ENCODE data around the gene C2CD4C.
"Not testable (repeated sequence)": the region's sequence is repeated elsewhere in the genome, so short reads cannot be mapped to it uniquely, and the experiment has no call there.

C2CD4C gene

DNA sequence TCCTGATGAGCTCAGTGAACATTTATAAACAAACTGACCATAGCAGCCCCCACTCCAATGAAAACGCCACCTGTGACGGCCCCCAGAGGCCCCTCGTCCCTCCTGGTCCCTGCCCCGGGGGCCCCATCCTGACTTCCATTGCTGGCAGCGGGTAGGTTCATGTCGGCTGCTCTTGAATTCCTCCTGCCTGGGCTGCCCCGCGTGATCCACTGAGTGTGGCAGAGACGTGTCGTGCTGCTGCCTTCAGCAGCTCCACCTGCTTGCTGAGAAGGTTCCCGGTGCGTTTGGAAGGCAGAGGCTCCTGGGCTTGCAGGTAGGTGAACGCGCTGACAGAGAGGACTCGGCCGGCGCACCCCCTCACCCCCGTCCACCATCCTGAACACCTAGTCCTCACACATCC, 11.6 kb downstream of the C2CD4C start:
- TF ChIP-seq, protein P1, sequence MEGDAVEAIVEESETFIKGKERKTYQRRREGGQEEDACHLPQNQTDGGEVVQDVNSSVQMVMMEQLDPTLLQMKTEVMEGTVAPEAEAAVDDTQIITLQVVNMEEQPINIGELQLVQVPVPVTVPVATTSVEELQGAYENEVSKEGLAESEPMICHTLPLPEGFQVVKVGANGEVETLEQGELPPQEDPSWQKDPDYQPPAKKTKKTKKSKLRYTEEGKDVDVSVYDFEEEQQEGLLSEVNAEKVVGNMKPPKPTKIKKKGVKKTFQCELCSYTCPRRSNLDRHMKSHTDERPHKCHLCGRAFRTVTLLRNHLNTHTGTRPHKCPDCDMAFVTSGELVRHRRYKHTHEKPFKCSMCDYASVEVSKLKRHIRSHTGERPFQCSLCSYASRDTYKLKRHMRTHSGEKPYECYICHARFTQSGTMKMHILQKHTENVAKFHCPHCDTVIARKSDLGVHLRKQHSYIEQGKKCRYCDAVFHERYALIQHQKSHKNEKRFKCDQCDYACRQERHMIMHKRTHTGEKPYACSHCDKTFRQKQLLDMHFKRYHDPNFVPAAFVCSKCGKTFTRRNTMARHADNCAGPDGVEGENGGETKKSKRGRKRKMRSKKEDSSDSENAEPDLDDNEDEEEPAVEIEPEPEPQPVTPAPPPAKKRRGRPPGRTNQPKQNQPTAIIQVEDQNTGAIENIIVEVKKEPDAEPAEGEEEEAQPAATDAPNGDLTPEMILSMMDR (IDR thresholded peaks at IDR 0.05; ENCODE audit: insufficient read depth, low read depth, low read length, missing control alignments), result no peak
- DNase-seq (ENCODE audit: low read depth), result no peak
- H3K4me3 ChIP-seq (ENCODE audit: low read length), result no peak overlapping the region

DNA sequence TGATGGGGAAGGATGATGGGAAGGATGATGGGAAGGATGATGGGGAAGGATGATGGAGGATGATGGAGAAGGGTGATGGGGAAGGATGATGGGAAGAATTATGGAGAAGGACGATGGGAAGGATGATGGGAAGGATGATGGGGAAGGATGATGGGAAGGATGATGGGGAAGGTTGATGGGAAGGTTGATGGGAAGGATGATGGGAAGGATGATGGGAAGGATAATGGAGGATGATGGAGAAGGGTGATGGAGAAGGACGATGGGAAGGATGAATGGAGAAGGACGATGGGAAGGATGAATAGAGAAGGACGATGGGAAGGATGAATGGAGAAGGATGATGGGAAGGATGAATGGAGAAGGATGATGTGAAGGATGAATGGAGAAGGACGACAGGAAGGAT, 13.5 kb downstream of the C2CD4C start:
- no peak for DNase-seq (ENCODE audit: low read depth)
- TF ChIP-seq, protein P1 (IDR thresholded peaks at IDR 0.05; ENCODE audit: insufficient read depth, low read depth, low read length, missing control alignments), result no peak
- no peak overlapping the region for H3K4me3 ChIP-seq (ENCODE audit: low read length)

DNA sequence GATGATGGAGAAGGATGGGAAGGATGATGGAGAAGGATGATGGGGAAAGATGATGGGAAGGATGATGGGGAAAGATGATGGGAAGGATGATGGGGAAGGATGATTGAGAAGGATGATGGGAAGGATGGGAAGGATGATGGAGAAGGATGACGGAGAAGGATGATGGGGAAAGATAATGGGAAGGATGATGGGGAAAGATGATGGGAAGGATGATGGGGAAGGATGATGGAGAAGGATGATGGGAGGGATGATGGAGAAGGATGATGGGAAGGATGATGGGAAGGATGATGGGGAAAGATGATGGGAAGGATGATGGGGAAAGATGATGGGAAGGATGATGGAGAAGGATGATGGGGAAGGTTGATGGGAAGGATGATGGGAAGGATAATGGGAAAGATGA, 14.1 kb downstream of the C2CD4C start:
- not testable (repeated sequence) for DNase-seq (ENCODE audit: low read depth); H3K4me3 ChIP-seq (ENCODE audit: low read length)

DNA sequence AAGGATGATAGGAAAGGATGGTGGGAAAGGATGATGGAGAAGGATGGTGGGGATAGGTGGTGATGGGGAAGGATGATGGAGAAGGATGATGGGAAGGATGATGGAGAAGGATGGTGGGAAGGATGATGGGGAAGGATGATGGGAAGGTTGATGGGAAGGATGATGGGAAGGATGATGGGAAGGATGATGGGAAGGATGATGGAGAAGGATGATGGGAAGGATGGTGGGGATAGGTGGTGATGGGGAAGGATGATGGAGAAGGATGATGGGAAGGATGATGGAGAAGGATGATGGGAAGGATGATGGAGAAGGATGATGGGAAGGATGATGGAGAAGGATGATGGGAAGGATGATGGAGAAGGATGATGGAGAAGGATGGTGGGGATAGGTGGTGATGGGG, 15.4 kb downstream of the C2CD4C start:
- not testable (repeated sequence) for DNase-seq (ENCODE audit: low read depth); H3K4me3 ChIP-seq (ENCODE audit: low read length)

DNA sequence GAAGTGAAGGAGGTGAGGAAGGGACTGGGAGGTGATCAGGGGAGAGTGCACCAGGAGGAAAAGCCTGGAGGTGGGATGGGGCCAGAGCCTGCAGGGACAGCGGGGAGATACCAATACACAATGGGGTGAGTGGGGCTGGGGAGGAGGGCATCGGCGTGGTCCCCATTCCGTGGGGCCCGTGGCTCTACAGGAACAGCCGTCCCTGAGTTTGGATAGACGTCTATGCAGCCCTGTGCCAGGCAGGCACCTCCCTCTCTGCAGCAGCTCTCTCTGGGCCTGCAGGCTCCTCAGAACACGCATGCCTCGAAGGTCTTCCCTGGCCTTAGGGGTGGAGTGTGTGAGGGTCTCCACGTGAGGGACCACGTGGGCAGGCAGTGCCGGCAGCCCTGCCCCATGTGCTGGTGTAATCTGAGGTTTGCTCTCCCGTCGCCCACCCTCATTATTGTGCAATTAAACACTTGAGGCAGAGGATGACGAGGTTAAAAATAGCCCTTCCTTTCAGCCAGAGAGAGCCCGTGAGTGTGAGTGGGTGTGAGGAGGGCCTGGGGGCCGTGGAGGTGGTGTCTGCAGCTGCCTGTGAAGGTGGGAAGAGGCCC, 16.5 kb downstream of the C2CD4C start:
- TF ChIP-seq, protein P1 (IDR thresholded peaks at IDR 0.05; ENCODE audit: insufficient read depth, low read depth, low read length, missing control alignments), result no peak
- DNase-seq (ENCODE audit: low read depth), result no peak
- H3K4me3 ChIP-seq (ENCODE audit: low read length), result no peak overlapping the region

DNA sequence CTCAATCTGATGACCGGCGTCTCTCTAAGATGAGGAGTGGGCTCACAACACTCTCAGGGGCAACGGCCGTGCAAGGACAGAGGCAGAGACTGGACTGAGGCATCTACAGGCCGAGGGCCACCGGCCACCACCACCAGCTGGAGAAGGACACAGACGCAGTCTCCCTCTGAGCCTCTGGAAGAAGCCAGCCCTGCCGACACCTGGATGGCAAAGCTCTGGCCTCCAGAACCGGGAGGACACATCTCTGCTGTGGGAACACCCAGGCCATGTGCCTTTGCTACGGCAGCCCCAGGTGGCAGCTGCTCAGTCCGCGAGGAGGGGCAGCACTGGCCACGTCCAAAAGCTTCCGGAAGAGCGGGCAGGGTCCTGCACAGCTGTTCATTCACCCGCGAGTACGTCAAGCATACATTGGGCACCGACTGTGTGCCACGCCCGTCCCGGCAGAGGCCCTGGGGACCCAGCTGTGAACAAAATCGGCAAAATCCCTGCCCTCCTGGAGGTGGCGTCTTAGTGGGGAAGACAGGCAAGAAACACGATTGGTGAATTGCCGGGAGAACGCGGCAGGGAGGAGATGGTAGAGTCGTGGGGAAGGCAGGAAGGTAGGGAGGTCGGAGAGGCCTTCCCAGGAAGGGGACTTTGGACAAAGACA, 17.1 kb downstream of the C2CD4C start:
- no peak overlapping the region for H3K4me3 ChIP-seq (ENCODE audit: low read length)
- DNase-seq (ENCODE audit: low read depth), result no peak
- TF ChIP-seq, protein P1 (IDR thresholded peaks at IDR 0.05; ENCODE audit: insufficient read depth, low read depth, low read length, missing control alignments), result no peak

DNA sequence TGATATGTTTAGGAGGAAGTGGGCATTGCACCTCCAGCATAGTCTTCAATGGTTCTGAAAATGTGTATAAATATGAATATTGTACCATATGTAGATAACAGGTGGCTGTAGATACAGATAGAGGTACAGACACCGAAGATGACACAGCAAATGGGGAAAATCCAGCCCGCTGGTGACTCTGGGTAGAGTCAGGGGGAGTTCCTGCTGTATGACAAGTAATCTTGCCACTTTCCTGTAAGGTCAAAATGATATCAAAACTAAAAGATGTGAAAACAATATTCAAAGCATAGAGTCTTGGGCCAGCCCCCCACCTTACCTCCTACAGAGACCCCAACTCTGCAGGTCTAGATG, 17.8 kb downstream of the C2CD4C start:
- TF ChIP-seq, protein P1 (IDR thresholded peaks at IDR 0.05; ENCODE audit: insufficient read depth, low read depth, low read length, missing control alignments), result no peak
- no peak overlapping the region for H3K4me3 ChIP-seq (ENCODE audit: low read length)
- DNase-seq (ENCODE audit: low read depth), result no peak

DNA sequence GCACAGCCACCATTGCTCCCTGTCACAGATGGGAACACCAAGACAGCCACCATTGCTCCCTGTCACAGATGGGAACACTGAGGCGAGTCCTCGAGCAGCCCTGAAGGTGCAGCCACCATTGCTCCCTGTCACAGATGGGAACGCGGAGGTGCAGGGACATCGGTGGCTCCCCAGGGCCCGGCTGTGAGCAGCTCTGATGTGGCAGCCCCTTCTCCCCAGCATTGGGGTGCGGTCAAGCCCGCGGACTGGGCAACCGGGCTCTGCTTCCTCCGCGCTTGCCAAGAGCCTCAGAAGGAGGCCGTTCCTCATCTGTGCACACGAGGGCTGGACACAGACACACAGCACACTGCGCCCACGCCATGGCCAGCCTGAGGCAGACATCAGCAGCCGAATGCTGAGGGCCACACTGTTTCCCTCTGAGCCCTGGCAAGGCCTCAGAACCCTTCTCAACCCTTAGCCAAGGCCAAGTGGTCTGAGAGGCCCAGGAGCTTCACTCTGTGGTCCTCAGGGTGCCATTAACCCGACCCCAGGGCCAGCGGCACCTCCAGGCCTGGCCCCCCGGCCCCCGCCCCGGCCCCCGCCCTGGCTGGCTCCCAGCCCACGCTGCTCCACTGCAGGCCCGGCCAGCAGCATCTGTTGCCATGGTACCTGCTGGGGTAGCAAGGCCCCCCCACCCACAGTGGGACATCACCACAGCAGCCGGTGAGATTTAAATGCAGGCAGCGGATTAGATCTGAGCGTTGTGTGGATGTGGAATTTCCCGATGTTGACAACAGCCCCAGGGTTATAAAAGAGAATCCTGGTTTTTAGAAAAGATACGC, 18.4 kb downstream of the C2CD4C start:
- no peak overlapping the region for H3K4me3 ChIP-seq (ENCODE audit: low read length)
- DNase-seq (ENCODE audit: low read depth), result no peak
- TF ChIP-seq, protein P1 (IDR thresholded peaks at IDR 0.05; ENCODE audit: insufficient read depth, low read depth, low read length, missing control alignments), result no peak
